ENCODE data around the gene SESN1.

The SESN1 gene

GRCh38 chr6:108957221-108957620, 137.4 kb downstream of the SESN1 start:
- peaks cover 24% of the 10 kb centered on the region for H3K4me1 Mint-ChIP-seq
- H3K4me3 Mint-ChIP-seq = no peak overlapping the region
- ATAC-seq (replicated peaks; ENCODE audit: extremely low read depth, poor library complexity, severe bottlenecking) (no peak), DNase-seq (ENCODE audit: low spot score in 2 of 2) (no peak)
- H3K27me3 Mint-ChIP-seq = no peaks in the 10 kb centered on the region
- peak overlapping the region; percentile 38 for H3K27ac Mint-ChIP-seq (ENCODE audit: low read depth)
- H3K36me3 Mint-ChIP-seq (ENCODE audit: insufficient read depth) = peaks cover 4% of the 10 kb centered on the region
- H3K9me3 Mint-ChIP-seq = no peaks in the 10 kb centered on the region

DNA sequence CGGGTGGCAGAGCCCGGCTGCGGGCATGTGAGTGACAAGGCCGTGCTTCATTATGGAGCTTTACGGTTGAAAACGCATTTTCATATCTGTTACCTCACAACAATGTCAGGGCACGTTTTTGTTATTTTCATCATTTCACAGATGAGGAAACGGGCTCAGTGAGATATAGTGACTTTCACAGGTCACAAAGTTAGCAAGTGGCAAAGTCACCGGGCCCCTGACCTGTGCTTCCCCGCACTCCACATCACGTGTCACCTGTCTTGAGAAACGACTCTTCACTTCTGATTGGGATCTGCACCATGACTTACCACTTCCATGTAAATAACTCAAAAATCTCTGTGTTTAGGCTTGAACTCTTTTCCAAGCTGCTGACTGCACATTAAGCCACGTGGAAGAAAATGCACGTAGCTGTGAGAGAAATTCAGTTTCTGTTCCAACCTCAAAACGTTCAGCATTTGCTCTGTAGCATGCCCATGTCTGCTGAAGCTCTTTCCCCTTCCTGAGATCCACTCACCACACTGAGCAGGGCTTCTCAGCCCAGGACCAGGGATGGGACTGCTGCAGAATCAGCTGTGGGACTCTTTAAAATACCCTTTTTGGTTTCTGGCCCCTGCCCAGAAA, 139.2 kb downstream of the SESN1 start:
- Mint-ChIP-seq H3K27me3 (no peaks in the 10 kb centered on the region), H3K27ac (ENCODE audit: low read depth) (no peak overlapping the region), H3K4me3 (no peak overlapping the region), H3K36me3 (ENCODE audit: insufficient read depth) (peaks cover 4% of the 10 kb centered on the region), H3K4me1 (peaks cover 17% of the 10 kb centered on the region), H3K9me3 (no peaks in the 10 kb centered on the region)
- no peak for DNase-seq (ENCODE audit: low spot score in 2 of 2)
- no peak for ATAC-seq (replicated peaks; ENCODE audit: extremely low read depth, poor library complexity, severe bottlenecking)

- H3K36me3 Mint-ChIP-seq (ENCODE audit: insufficient read depth) = peaks cover 2% of the 10 kb centered on the region
- H3K27me3 Mint-ChIP-seq = no peaks in the 10 kb centered on the region
- peaks cover 5% of the 10 kb centered on the region for H3K4me1 Mint-ChIP-seq
- H3K4me3 Mint-ChIP-seq = no peak overlapping the region
- no peaks in the 10 kb centered on the region for H3K9me3 Mint-ChIP-seq
- ATAC-seq (replicated peaks; ENCODE audit: extremely low read depth, poor library complexity, severe bottlenecking) = no peak
- H3K27ac Mint-ChIP-seq (ENCODE audit: low read depth) = no peak overlapping the region
- no peak for DNase-seq (ENCODE audit: low spot score in 2 of 2)
Measured at GRCh38 chr6:108953681-108954080, 141.0 kb downstream of the SESN1 start.

- no peak overlapping the region for H3K4me3 Mint-ChIP-seq
- no peaks in the 10 kb centered on the region for H3K9me3 Mint-ChIP-seq
- H3K36me3 Mint-ChIP-seq (ENCODE audit: insufficient read depth) = peaks cover 2% of the 10 kb centered on the region
- no peaks in the 10 kb centered on the region for H3K27me3 Mint-ChIP-seq
- H3K4me1 Mint-ChIP-seq = peaks cover 5% of the 10 kb centered on the region
- H3K27ac Mint-ChIP-seq (ENCODE audit: low read depth) = no peak overlapping the region
- ATAC-seq (replicated peaks; ENCODE audit: extremely low read depth, poor library complexity, severe bottlenecking) (no peak), DNase-seq (ENCODE audit: low spot score in 2 of 2) (no peak)
Measured at GRCh38 chr6:108952776-108953486, 141.7 kb downstream of the SESN1 start.

- Mint-ChIP-seq H3K4me3 (no peak overlapping the region), H3K9me3 (no peaks in the 10 kb centered on the region), H3K27ac (ENCODE audit: low read depth) (no peak overlapping the region), H3K36me3 (ENCODE audit: insufficient read depth) (no peaks in the 10 kb centered on the region), H3K4me1 (peaks cover 5% of the 10 kb centered on the region), H3K27me3 (no peaks in the 10 kb centered on the region)
- DNase-seq (ENCODE audit: low spot score in 2 of 2) (no peak), ATAC-seq (replicated peaks; ENCODE audit: extremely low read depth, poor library complexity, severe bottlenecking) (no peak)
Measured at GRCh38 chr6:108951351-108951953, 143.2 kb downstream of the SESN1 start.

GRCh38 chr6:108948181-108948661, 146.4 kb downstream of the SESN1 start:
- ATAC-seq (replicated peaks; ENCODE audit: extremely low read depth, poor library complexity, severe bottlenecking) = no peak
- no peak overlapping the region for H3K4me3 Mint-ChIP-seq

DNA sequence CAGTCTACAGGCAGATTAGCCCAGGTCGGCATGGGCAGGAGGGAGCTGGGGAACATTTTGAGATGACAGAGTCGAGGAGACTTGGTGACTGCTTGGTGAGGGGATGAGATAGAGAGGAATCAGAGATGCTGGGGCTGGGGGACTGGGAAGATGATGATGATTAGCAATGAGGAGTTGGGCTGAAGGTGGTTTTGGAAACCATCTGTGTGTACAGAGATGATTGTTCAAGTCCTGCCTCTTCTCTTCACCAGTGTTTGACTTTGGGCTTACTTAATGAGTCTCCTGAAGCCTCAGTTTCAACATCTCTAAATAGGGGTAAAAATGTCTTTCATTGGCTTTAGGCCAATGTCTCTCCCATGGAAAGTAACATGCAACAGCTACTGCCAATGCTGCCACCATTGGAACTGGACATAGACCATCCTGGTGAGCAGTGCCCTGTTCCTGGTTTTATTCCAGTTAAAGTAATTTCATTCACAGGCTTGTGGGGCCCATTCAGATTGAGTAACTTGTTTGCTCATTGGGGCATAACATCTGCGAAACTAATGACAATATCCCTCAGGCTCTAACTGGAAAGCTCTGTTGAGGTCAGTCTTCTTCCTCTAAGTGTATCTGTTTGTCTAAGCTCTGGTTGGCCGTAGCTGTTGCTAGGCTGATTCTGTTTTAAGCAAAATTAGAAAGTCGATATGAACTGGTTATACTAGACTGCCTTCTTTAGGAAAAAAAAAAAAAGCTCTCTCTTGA, 147.4 kb downstream of the SESN1 start:
- ATAC-seq (replicated peaks; ENCODE audit: extremely low read depth, poor library complexity, severe bottlenecking) = no peak

More at GRCh38 chr6:108948181-108948661, 146.4 kb downstream of the SESN1 start:
- H3K9me3 Mint-ChIP-seq = no peaks in the 10 kb centered on the region
- DNase-seq (ENCODE audit: low spot score in 2 of 2) = no peak
- no peaks in the 10 kb centered on the region for H3K27me3 Mint-ChIP-seq
- H3K36me3 Mint-ChIP-seq (ENCODE audit: insufficient read depth) = peaks cover 1% of the 10 kb centered on the region
- no peak overlapping the region for H3K27ac Mint-ChIP-seq (ENCODE audit: low read depth)
- H3K4me1 Mint-ChIP-seq = no peaks in the 10 kb centered on the region

GRCh38 chr6:108946695-108947094, 148.0 kb downstream of the SESN1 start:
- H3K4me3 Mint-ChIP-seq = no peak overlapping the region
- ATAC-seq (replicated peaks; ENCODE audit: extremely low read depth, poor library complexity, severe bottlenecking) = no peak
- H3K4me1 Mint-ChIP-seq = peaks cover 9% of the 10 kb centered on the region
- H3K27me3 Mint-ChIP-seq = no peaks in the 10 kb centered on the region
- no peaks in the 10 kb centered on the region for H3K9me3 Mint-ChIP-seq
- H3K36me3 Mint-ChIP-seq (ENCODE audit: insufficient read depth) = peaks cover 3% of the 10 kb centered on the region
- H3K27ac Mint-ChIP-seq (ENCODE audit: low read depth) = no peak overlapping the region
- no peak for DNase-seq (ENCODE audit: low spot score in 2 of 2)

More for the DNA sequence above, 147.4 kb downstream of the SESN1 start:
- no peak for DNase-seq (ENCODE audit: low spot score in 2 of 2)
- peaks cover 3% of the 10 kb centered on the region for H3K36me3 Mint-ChIP-seq (ENCODE audit: insufficient read depth)
- no peaks in the 10 kb centered on the region for H3K27me3 Mint-ChIP-seq
- H3K4me3 Mint-ChIP-seq = no peak overlapping the region
- H3K27ac Mint-ChIP-seq (ENCODE audit: low read depth) = no peak overlapping the region
- peaks cover 8% of the 10 kb centered on the region for H3K4me1 Mint-ChIP-seq
- H3K9me3 Mint-ChIP-seq = no peaks in the 10 kb centered on the region

GRCh38 chr6:108945681-108946159, 148.9 kb downstream of the SESN1 start:
- H3K4me3 Mint-ChIP-seq = no peak overlapping the region
- H3K9me3 Mint-ChIP-seq = no peaks in the 10 kb centered on the region
- ATAC-seq (replicated peaks; ENCODE audit: extremely low read depth, poor library complexity, severe bottlenecking) = no peak
- peaks cover 15% of the 10 kb centered on the region for H3K4me1 Mint-ChIP-seq
- H3K27me3 Mint-ChIP-seq = no peaks in the 10 kb centered on the region
- no peak for DNase-seq (ENCODE audit: low spot score in 2 of 2)
- H3K27ac Mint-ChIP-seq (ENCODE audit: low read depth) = no peak overlapping the region
- H3K36me3 Mint-ChIP-seq (ENCODE audit: insufficient read depth) = peaks cover 3% of the 10 kb centered on the region

GRCh38 chr6:108944707-108945680, 149.7 kb downstream of the SESN1 start:
- Mint-ChIP-seq H3K36me3 (ENCODE audit: insufficient read depth) (peaks cover 3% of the 10 kb centered on the region), H3K27ac (ENCODE audit: low read depth) (no peak overlapping the region), H3K4me1 (peaks cover 16% of the 10 kb centered on the region), H3K9me3 (no peaks in the 10 kb centered on the region), H3K4me3 (no peak overlapping the region), H3K27me3 (no peaks in the 10 kb centered on the region)
- DNase-seq (ENCODE audit: low spot score in 2 of 2) = no peak
- ATAC-seq (replicated peaks; ENCODE audit: extremely low read depth, poor library complexity, severe bottlenecking) = no peak

GRCh38 chr6:108944071-108944470, 150.6 kb downstream of the SESN1 start:
- Mint-ChIP-seq H3K9me3 (no peaks in the 10 kb centered on the region), H3K4me3 (no peak overlapping the region), H3K4me1 (peaks cover 16% of the 10 kb centered on the region), H3K27me3 (no peaks in the 10 kb centered on the region), H3K27ac (ENCODE audit: low read depth) (no peak overlapping the region), H3K36me3 (ENCODE audit: insufficient read depth) (peaks cover 3% of the 10 kb centered on the region)
- ATAC-seq (replicated peaks; ENCODE audit: extremely low read depth, poor library complexity, severe bottlenecking) (no peak), DNase-seq (ENCODE audit: low spot score in 2 of 2) (no peak)

Measured in central memory CD8-positive, alpha-beta T cell (primary cell).